Hepatocyte (in vitro differentiated cells): ENCODE measurements around the gene IL17B. TPM values are rescaled to one million over a fixed set of nuclear protein-coding genes. Genes with fewer than 3 reads are reported as not detected.
A peak's percentile ranks its signal among the peaks of the same experiment; 100 is the strongest.

Source experiments
- DNase-seq: peaks from one replicate; pipeline ENCODE4 v3.0.0-alpha.2; 2016; ENCODE audit warnings: low spot score
- H2AFZ ChIP-seq: fragments of 200-600 bp; sonication (generic); 2 replicates; pipeline ENCODE4 v1.6.0; 2016; ENCODE audit warnings: antibody characterized with exemption, mild to moderate bottlenecking
- H3K27ac ChIP-seq: fragments of 200-600 bp; sonication (generic); 2 replicates; pipeline ENCODE4 v1.5.1; 2016; ENCODE audit warnings: mild to moderate bottlenecking
- H3K27me3 ChIP-seq: fragments of 200-600 bp; sonication (generic); 2 replicates; pipeline ENCODE4 v1.6.1; 2016
- H3K36me3 ChIP-seq: fragments of 200-600 bp; sonication (generic); replicated peaks from 2 replicates; pipeline ENCODE4 v1.5.1; 2016; ENCODE audit warnings: low read depth; ENCODE audit not compliant: insufficient read depth
- H3K4me1 ChIP-seq: fragments of 200-600 bp; sonication (generic); 2 replicates; pipeline ENCODE4 v1.5.1; 2016; ENCODE audit warnings: mild to moderate bottlenecking, moderate library complexity; ENCODE audit not compliant: insufficient read depth
- H3K4me2 ChIP-seq: fragments of 200-600 bp; sonication (generic); 2 replicates; pipeline ENCODE4 v1.6.0; 2016
- H3K4me3 ChIP-seq: fragments of 200-600 bp; sonication (generic); 2 replicates; pipeline ENCODE4 v1.5.1; 2016; ENCODE audit warnings: mild to moderate bottlenecking
- H3K79me2 ChIP-seq: fragments of 200-600 bp; sonication (generic); 2 replicates; pipeline ENCODE4 v1.6.0; 2017; ENCODE audit warnings: mild to moderate bottlenecking
- H3K9me2 ChIP-seq: fragments of 200-600 bp; sonication (generic); replicated peaks from 2 replicates; pipeline ENCODE4 v1.6.0; 2017; ENCODE audit warnings: mild to moderate bottlenecking; ENCODE audit not compliant: insufficient read depth
- H3K9me3 ChIP-seq: fragments of 200-600 bp; sonication (generic); 2 replicates; pipeline ENCODE4 v1.5.1; 2016; ENCODE audit warnings: low read depth, mild to moderate bottlenecking
- H4K20me1 ChIP-seq: fragments of 200-600 bp; sonication (generic); 2 replicates; pipeline ENCODE4 v1.6.0; 2016; ENCODE audit warnings: mild to moderate bottlenecking; ENCODE audit not compliant: insufficient read depth, poor library complexity, severe bottlenecking
- CTCF ChIP-seq: fragments of 200-600 bp; sonication (generic); IDR thresholded peaks from 2 replicates; pipeline ENCODE4 v1.5.1; 2016; ENCODE audit warnings: antibody characterized with exemption, mild to moderate bottlenecking; ENCODE audit not compliant: poor library complexity
- EZH2 ChIP-seq: fragments of 200-600 bp; sonication (generic); IDR thresholded peaks from 2 replicates; pipeline ENCODE4 v1.6.1; 2016; ENCODE audit warnings: antibody characterized with exemption, mild to moderate bottlenecking, borderline replicate concordance
- EZH2phosphoT487 ChIP-seq: fragments of 200-600 bp; sonication (generic); IDR thresholded peaks from one replicate; pipeline ENCODE4 v1.6.1; 2018; ENCODE audit warnings: antibody characterized with exemption, mild to moderate bottlenecking, low read depth, moderate library complexity; ENCODE audit not compliant: unreplicated experiment, severe bottlenecking
- WGBS: methylation state at CpG from one replicate; pipeline ENCODE4 v1.1.6; 2016; ENCODE audit warnings: low lambda C conversion rate; ENCODE audit errors: missing lambda C conversion rate; 5-methylcytosine and 5-hydroxymethylcytosine counted together
- polyA plus RNA-seq: library from polyadenylated mRNA; unstranded; fragments of >200 nt; fragmentation: Nextera tagmentation; extraction: Ambion mirVana; gene quantifications from 2 replicates; pipeline ENCODE4 v1.2.1, GENCODE V29; 2016
- total RNA-seq: library from RNA; depleted of rRNA; stranded (reverse); fragments of >200 nt; gene quantifications from 2 replicates; pipeline ENCODE4 v1.2.3, GENCODE V29; 2014

Gene IL17B
- total and polyA plus RNA-seq, 2 experiments from 2014 or later = not detected

- Histone ChIP-seq H3K27ac (no peak overlapping the region), H3K9me3 (no peaks in the 10 kb centered on the region), H3K79me2 (no peaks in the 10 kb centered on the region), H3K9me2 (no peaks in the 10 kb centered on the region), H3K27me3 (no peaks in the 10 kb centered on the region), H2AFZ (no peak overlapping the region), H3K36me3 (no peaks in the 10 kb centered on the region), H4K20me1 (no peaks in the 10 kb centered on the region), H3K4me2 (no peak overlapping the region), H3K4me1 (no peaks in the 10 kb centered on the region), H3K4me3 (no peak overlapping the region)
- WGBS = 41% methylated on average over 14 of the region's 14 CpGs
- peak; percentile 74 for TF ChIP-seq CTCF
- TF ChIP-seq EZH2phosphoT487 = no peak
- DNase-seq = peak; percentile 84
These were observed 11.7 kb downstream of the IL17B start for GRCh38 chr5:149367249-149367971.

DNA sequence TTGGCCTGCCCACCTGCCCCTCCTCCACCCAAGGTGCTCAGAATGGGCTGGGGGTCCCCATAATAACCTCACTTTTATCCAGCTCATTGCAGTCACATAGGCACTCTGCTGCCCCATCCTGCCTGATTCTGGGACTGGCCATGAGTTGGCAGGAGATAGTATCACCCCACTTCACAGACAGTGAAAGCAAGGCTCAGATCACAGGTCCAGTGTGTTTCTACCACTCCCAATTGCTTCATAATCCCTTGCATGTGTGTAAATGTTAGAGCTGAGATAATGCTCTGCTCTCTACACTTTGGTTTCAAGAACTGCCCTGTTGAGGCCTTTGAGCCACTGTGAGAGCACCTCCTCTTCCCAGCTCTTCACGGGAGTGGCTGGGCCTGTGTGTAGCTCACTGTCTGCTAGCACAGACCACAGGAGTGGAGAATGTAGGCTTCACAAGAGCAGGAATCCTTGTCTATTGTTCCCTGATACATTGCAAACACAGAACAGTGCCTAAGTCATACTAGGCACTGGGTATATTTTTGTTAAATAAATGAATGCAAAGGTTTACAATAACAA is 12.8 kb downstream of the IL17B start:
- Histone ChIP-seq H3K27ac (no peak overlapping the region), H3K79me2 (no peaks in the 10 kb centered on the region), H3K4me1 (no peaks in the 10 kb centered on the region), H3K4me2 (no peak overlapping the region), H3K36me3 (no peaks in the 10 kb centered on the region), H2AFZ (no peak overlapping the region), H3K27me3 (no peaks in the 10 kb centered on the region), H3K9me3 (no peaks in the 10 kb centered on the region), H3K9me2 (no peaks in the 10 kb centered on the region), H3K4me3 (no peak overlapping the region), H4K20me1 (no peaks in the 10 kb centered on the region)
- DNase-seq = no peak
- 75% methylated on average over 1 of the region's 1 CpG for WGBS
- TF ChIP-seq CTCF (no peak), EZH2 (no peak), EZH2phosphoT487 (no peak)

GRCh38 chr5:149365418-149365817 is 13.7 kb downstream of the IL17B start:
- Histone ChIP-seq H3K27me3 (no peaks in the 10 kb centered on the region), H3K9me2 (no peaks in the 10 kb centered on the region), H2AFZ (no peak overlapping the region), H3K36me3 (no peaks in the 10 kb centered on the region), H3K4me3 (no peak overlapping the region), H3K4me1 (no peaks in the 10 kb centered on the region), H3K4me2 (no peak overlapping the region), H4K20me1 (no peaks in the 10 kb centered on the region), H3K79me2 (no peaks in the 10 kb centered on the region), H3K9me3 (no peaks in the 10 kb centered on the region), H3K27ac (no peak overlapping the region)
- DNase-seq = no peak
- TF ChIP-seq EZH2 = no peak
- TF ChIP-seq EZH2phosphoT487 = no peak
- no peak for TF ChIP-seq CTCF
- 87% methylated on average over 6 of the region's 6 CpGs for WGBS
